ENCODE results near the gene PRR19. TPM values are rescaled to one million over a fixed set of nuclear protein-coding genes. Genes with fewer than 3 reads are reported as not detected.

The PRR19 gene
- total RNA-seq, 1 experiment from 2014 or later, result not detected

DNA sequence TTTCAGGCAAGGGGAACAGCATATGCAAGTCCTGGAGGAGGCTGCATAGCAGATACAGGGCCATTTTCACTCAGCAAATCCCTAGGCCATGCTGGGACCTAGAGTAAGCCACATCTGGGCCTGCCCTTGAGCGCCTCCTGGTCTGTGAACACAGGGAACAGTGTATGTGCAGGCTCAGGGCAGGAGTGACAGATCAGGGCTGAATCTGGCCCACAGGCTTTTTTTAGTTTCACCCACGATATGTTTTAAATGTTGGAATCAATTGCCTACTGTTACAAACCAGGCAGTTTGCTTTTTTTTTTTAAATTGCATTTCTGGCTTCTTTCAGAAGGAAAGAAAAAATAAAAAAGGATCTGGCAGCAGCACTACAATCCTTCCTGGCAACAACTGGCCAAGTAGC is 9.7 kb downstream of the PRR19 start:
- POLR2A ChIA-PET (ENCODE audit: unreplicated experiment), result no interaction called here
- no peaks in the 10 kb centered on the region for H4K20me1 ChIP-seq (ENCODE audit: low read length)
- ATAC-seq (no peak), DNase-seq (no peak)
- no peaks in the 10 kb centered on the region for H3K9me2 ChIP-seq (replicated peaks; ENCODE audit: low read length)
- BruUV-seq (replicated peaks), result no TSS peak
- no peaks in the 10 kb centered on the region for H3K9me3 ChIP-seq (ENCODE audit: low read length)
- TF ChIP-seq EZH2phosphoT487 (IDR thresholded peaks at IDR 0.05; ENCODE audit: borderline replicate concordance, low read length) (no peak), EZH2 (IDR thresholded peaks at IDR 0.05; ENCODE audit: low read length, unreplicated experiment) (no peak)
- TF ChIP-seq, protein P1, sequence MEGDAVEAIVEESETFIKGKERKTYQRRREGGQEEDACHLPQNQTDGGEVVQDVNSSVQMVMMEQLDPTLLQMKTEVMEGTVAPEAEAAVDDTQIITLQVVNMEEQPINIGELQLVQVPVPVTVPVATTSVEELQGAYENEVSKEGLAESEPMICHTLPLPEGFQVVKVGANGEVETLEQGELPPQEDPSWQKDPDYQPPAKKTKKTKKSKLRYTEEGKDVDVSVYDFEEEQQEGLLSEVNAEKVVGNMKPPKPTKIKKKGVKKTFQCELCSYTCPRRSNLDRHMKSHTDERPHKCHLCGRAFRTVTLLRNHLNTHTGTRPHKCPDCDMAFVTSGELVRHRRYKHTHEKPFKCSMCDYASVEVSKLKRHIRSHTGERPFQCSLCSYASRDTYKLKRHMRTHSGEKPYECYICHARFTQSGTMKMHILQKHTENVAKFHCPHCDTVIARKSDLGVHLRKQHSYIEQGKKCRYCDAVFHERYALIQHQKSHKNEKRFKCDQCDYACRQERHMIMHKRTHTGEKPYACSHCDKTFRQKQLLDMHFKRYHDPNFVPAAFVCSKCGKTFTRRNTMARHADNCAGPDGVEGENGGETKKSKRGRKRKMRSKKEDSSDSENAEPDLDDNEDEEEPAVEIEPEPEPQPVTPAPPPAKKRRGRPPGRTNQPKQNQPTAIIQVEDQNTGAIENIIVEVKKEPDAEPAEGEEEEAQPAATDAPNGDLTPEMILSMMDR (conservative IDR thresholded peaks at IDR 0.05; ENCODE audit: low read depth, low read length), result no peak
- no peak overlapping the region for H3K9ac ChIP-seq (ENCODE audit: low read length)
- no peak overlapping the region for H3K27ac ChIP-seq (ENCODE audit: low read length)
- intact Hi-C loops (cut with micrococcal nuclease), result no loop called here
- H3K4me1 ChIP-seq (ENCODE audit: insufficient read depth, low read length), result no peaks in the 10 kb centered on the region
- H2AFZ ChIP-seq (ENCODE audit: low read length), result no peak overlapping the region
- H3K4me2 ChIP-seq (ENCODE audit: low read length), result no peak overlapping the region
- H3K79me2 ChIP-seq (ENCODE audit: low read length), result no peaks in the 10 kb centered on the region
- no peaks in the 10 kb centered on the region for H3F3A ChIP-seq (ENCODE audit: low read length, unreplicated experiment)
- CTCF ChIA-PET, result no interaction called here
- H3K36me3 ChIP-seq (ENCODE audit: low read depth, low read length), result no peaks in the 10 kb centered on the region
- no peak overlapping the region for H3K4me3 ChIP-seq (ENCODE audit: low read length)
- no peaks in the 10 kb centered on the region for H3K27me3 ChIP-seq (ENCODE audit: low read length)

DNA sequence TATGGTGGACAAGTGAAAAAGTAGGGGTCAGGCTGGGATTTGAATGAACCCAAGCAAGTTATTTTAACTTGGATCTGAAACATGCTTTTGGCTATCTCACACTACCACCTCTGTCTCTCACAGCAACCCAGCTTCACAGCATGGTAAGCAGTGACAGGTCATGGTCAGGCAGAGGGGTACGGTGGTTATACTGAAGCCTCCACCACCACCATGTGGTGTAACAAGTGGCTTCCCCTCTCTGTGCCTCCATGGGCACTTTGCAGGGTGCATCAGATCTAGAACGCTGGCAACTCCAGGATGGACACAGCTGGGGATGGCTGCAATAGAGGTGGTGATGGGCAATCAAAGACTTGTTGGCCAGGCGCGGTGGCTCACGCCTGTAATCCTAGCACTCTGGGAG is 10.4 kb downstream of the PRR19 start:
- H3K9me3 ChIP-seq (ENCODE audit: low read length), result no peaks in the 10 kb centered on the region
- H3K4me1 ChIP-seq (ENCODE audit: insufficient read depth, low read length), result no peaks in the 10 kb centered on the region
- no peaks in the 10 kb centered on the region for H4K20me1 ChIP-seq (ENCODE audit: low read length)
- ChIA-PET POLR2A (ENCODE audit: unreplicated experiment) (no interaction called here), CTCF (no interaction called here)
- ATAC-seq, result no peak
- TF ChIP-seq, protein P1 (conservative IDR thresholded peaks at IDR 0.05; ENCODE audit: low read depth, low read length), result no peak
- TF ChIP-seq EZH2 (IDR thresholded peaks at IDR 0.05; ENCODE audit: low read length, unreplicated experiment) (no peak), EZH2phosphoT487 (IDR thresholded peaks at IDR 0.05; ENCODE audit: borderline replicate concordance, low read length) (no peak)
- H3K27me3 ChIP-seq (ENCODE audit: low read length), result no peaks in the 10 kb centered on the region
- BruUV-seq (replicated peaks), result no TSS peak
- H3F3A ChIP-seq (ENCODE audit: low read length, unreplicated experiment), result no peaks in the 10 kb centered on the region
- H3K9me2 ChIP-seq (replicated peaks; ENCODE audit: low read length), result no peaks in the 10 kb centered on the region
- H3K79me2 ChIP-seq (ENCODE audit: low read length), result no peaks in the 10 kb centered on the region
- intact Hi-C loops (cut with micrococcal nuclease), result no loop called here
- H3K9ac ChIP-seq (ENCODE audit: low read length), result no peak overlapping the region
- no peak overlapping the region for H2AFZ ChIP-seq (ENCODE audit: low read length)
- DNase-seq, result no peak
- no peak overlapping the region for H3K4me2 ChIP-seq (ENCODE audit: low read length)
- no peak overlapping the region for H3K27ac ChIP-seq (ENCODE audit: low read length)
- H3K36me3 ChIP-seq (ENCODE audit: low read depth, low read length), result no peaks in the 10 kb centered on the region
- no peak overlapping the region for H3K4me3 ChIP-seq (ENCODE audit: low read length)

DNA sequence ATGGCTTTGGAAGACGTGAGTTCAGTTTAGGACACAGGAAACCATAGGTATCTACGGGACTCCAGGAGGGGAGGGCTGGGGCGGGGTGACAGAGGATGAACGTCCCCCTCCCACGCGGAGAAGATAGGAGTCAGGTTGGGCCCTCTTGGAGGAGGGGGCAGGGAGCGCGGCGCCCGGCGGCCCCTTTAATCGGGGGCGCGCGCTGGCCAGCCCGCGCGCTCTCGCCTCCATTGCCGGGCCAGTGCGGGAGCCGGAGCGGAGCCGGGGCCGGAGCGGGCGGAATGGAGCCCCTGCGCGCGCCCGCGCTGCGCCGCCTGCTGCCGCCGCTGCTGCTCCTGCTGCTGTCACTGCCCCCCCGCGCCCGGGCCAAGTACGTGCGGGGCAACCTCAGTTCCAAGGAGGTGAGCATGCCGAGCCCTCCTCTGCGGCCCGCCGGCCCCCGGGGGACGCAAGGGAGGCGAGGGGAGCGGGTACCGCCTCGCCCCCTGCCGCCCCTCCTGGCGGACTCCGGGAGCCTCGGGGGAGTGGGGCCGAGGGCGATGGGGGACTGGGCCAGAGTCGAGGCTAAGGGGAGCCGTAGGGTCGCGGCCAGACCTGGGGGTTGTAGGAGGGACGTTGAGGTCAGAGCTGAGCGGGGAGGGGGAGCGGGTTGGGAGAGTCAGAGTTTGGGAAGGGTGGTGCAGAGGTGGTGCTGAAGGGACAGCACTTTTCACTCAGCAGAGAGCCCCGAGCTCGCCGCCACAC is 11.3 kb downstream of the PRR19 start, which contains the start of gene TMEM145:
TMEM145 (plus strand) TSS at position 214 of the 744 bp plus-strand sequence; CDS start at position 282, 68 bp downstream.
- Histone ChIP-seq H3K4me2 (ENCODE audit: low read length) (no peak within 1 kb of the TSS), H3K27me3 (ENCODE audit: low read length) (no peaks in the 10 kb centered on the region), H3F3A (ENCODE audit: low read length, unreplicated experiment) (no peaks in the 10 kb centered on the region), H3K9me2 (replicated peaks; ENCODE audit: low read length) (no peaks in the 10 kb centered on the region), H3K4me1 (ENCODE audit: insufficient read depth, low read length) (no peaks in the 10 kb centered on the region), H4K20me1 (ENCODE audit: low read length) (no peaks in the 10 kb centered on the region), H3K79me2 (ENCODE audit: low read length) (no peaks in the 10 kb centered on the region), H2AFZ (ENCODE audit: low read length) (no peak within 1 kb of the TSS), H3K27ac (ENCODE audit: low read length) (no peak within 1 kb of the TSS), H3K9ac (ENCODE audit: low read length) (no peak within 1 kb of the TSS), H3K36me3 (ENCODE audit: low read depth, low read length) (no peaks in the 10 kb centered on the region), H3K4me3 (ENCODE audit: low read length) (no peak within 1 kb of the TSS), H3K9me3 (ENCODE audit: low read length) (no peaks in the 10 kb centered on the region)
- DNase-seq (no peak), ATAC-seq (no peak)
- TF ChIP-seq, protein P1 (conservative IDR thresholded peaks at IDR 0.05; ENCODE audit: low read depth, low read length), result no peak
- no peak for TF ChIP-seq EZH2phosphoT487 (IDR thresholded peaks at IDR 0.05; ENCODE audit: borderline replicate concordance, low read length)
- no peak for TF ChIP-seq EZH2 (IDR thresholded peaks at IDR 0.05; ENCODE audit: low read length, unreplicated experiment)
- BruUV-seq (replicated peaks), result no TSS peak
- intact Hi-C loops (cut with micrococcal nuclease), result no loop called here
- ChIA-PET POLR2A (ENCODE audit: unreplicated experiment) (no interaction called here), CTCF (no interaction called here)

Data from PC-3 (cell line).